Prostate gland (tissue), 2 donors: ENCODE data around the gene TAC4.

Source experiments
- CTCF ChIP-seq, 4 experiments: fragments of 200-600 bp in 2 of 4; fragments of 450-650 bp in 2 of 4; sonication (generic) in 2 of 4; IDR thresholded peaks; 1 replicate in 3 of 4; 2 replicates in 1 of 4; pipeline ENCODE4 v1.5.1; 2016 to 2019; ENCODE audit warnings: antibody characterized with exemption in 4 of 4, mild to moderate bottlenecking in 2 of 4, moderate library complexity in 2 of 4
- POLR2A ChIP-seq: fragments of 450-650 bp; IDR thresholded peaks from one replicate; pipeline ENCODE4 v1.6.1; 2016; ENCODE audit warnings: antibody characterized with exemption, mild to moderate bottlenecking
- POLR2AphosphoS5 ChIP-seq: sonication (generic); formaldehyde crosslinking; IDR thresholded peaks from one replicate; pipeline ENCODE4 v1.6.1; 2017; ENCODE audit warnings: antibody characterized with exemption

GRCh38 chr17:49798738-49799137 lies 49.1 kb downstream of the TAC4 start:
- TF ChIP-seq CTCF (IDR thresholded peaks at IDR 0.05) (no peak), POLR2A (no peak), POLR2AphosphoS5 (no peak)
